Osteoblast (primary cell): ENCODE measurements around the gene CD6. TPM values are rescaled to one million over a fixed set of nuclear protein-coding genes. Genes with fewer than 3 reads are reported as not detected.
A peak's percentile ranks its signal among the peaks of the same experiment; 100 is the strongest.

Source experiments
- DNase-seq: peaks from one replicate; pipeline ENCODE4 v3.0.0; 2011; ENCODE audit warnings: low spot score, mixed read lengths; ENCODE audit not compliant: insufficient read length; ENCODE audit errors: missing footprints
- H2AFZ ChIP-seq: 2 replicates; pipeline ENCODE4 v1.6.0; 2011; ENCODE audit warnings: mild to moderate bottlenecking, low read length
- H3K27ac ChIP-seq: 2 replicates; pipeline ENCODE4 v1.5.1; 2011; ENCODE audit warnings: mild to moderate bottlenecking, low read depth, low read length, moderate library complexity
- H3K27me3 ChIP-seq: 2 replicates; pipeline ENCODE4 v1.6.0; 2012; ENCODE audit warnings: mild to moderate bottlenecking, control low read depth, inconsistent platforms, low read length, moderate library complexity; ENCODE audit not compliant: insufficient read depth
- H3K36me3 ChIP-seq: 2 replicates; pipeline ENCODE4 v1.5.1; 2011; ENCODE audit warnings: mild to moderate bottlenecking, low read length, control low read depth, moderate library complexity; ENCODE audit not compliant: insufficient read depth
- H3K4me1 ChIP-seq: 2 replicates; pipeline ENCODE4 v1.5.1; 2011; ENCODE audit warnings: mild to moderate bottlenecking, low read length, control low read depth, moderate library complexity; ENCODE audit not compliant: insufficient read depth
- H3K4me2 ChIP-seq: 2 replicates; pipeline ENCODE4 v1.6.0; 2011; ENCODE audit warnings: mild to moderate bottlenecking, low read length; ENCODE audit not compliant: insufficient read depth
- H3K4me3 ChIP-seq: fragments of 200-600 bp; sonication (generic); 3 replicates; pipeline ENCODE4 v1.5.1; 2012; ENCODE audit warnings: mild to moderate bottlenecking, low read length, inconsistent platforms; ENCODE audit not compliant: insufficient read depth
- H3K79me2 ChIP-seq: 2 replicates; pipeline ENCODE4 v1.6.0; 2012; ENCODE audit warnings: mild to moderate bottlenecking, low read length, control low read depth, inconsistent platforms; ENCODE audit not compliant: insufficient read depth
- H3K9me3 ChIP-seq: 2 replicates; pipeline ENCODE4 v1.5.1; 2011; ENCODE audit warnings: low read depth, low read length, control low read depth
- H4K20me1 ChIP-seq: 2 replicates; pipeline ENCODE4 v1.6.0; 2012; ENCODE audit warnings: mild to moderate bottlenecking, low read length, control low read depth; ENCODE audit not compliant: insufficient read depth
- total RNA-seq: library from RNA; depleted of rRNA; stranded (reverse); fragments of >200 nt; gene quantifications from 2 replicates; pipeline ENCODE4 v1.2.3, GENCODE V29; 2012
- TF ChIP-seq, protein P1 (sequence below): IDR thresholded peaks from 2 replicates; pipeline ENCODE4 v1.5.1; 2011; ENCODE audit warnings: mild to moderate bottlenecking, low read depth, low read length, moderate library complexity; ENCODE audit errors: extremely low read depth

Gene CD6
- total RNA-seq, 1 donor = not detected

GRCh38 chr11:61022311-61023085 lies 51.0 kb downstream of the CD6 start:
- H3K27me3 ChIP-seq = peaks cover 35% of the 10 kb centered on the region
- H4K20me1 ChIP-seq = no peaks in the 10 kb centered on the region
- no peak overlapping the region for H3K4me3 ChIP-seq
- H3K79me2 ChIP-seq = no peaks in the 10 kb centered on the region
- H2AFZ ChIP-seq = no peak overlapping the region
- no peaks in the 10 kb centered on the region for H3K4me1 ChIP-seq
- peak; percentile 78 for DNase-seq
- H3K4me2 ChIP-seq = no peak overlapping the region
- no peaks in the 10 kb centered on the region for H3K36me3 ChIP-seq
- TF ChIP-seq, protein P1, sequence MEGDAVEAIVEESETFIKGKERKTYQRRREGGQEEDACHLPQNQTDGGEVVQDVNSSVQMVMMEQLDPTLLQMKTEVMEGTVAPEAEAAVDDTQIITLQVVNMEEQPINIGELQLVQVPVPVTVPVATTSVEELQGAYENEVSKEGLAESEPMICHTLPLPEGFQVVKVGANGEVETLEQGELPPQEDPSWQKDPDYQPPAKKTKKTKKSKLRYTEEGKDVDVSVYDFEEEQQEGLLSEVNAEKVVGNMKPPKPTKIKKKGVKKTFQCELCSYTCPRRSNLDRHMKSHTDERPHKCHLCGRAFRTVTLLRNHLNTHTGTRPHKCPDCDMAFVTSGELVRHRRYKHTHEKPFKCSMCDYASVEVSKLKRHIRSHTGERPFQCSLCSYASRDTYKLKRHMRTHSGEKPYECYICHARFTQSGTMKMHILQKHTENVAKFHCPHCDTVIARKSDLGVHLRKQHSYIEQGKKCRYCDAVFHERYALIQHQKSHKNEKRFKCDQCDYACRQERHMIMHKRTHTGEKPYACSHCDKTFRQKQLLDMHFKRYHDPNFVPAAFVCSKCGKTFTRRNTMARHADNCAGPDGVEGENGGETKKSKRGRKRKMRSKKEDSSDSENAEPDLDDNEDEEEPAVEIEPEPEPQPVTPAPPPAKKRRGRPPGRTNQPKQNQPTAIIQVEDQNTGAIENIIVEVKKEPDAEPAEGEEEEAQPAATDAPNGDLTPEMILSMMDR = no peak
- H3K27ac ChIP-seq = no peak overlapping the region
- H3K9me3 ChIP-seq = no peaks in the 10 kb centered on the region

GRCh38 chr11:61023086-61023965 lies 51.8 kb downstream of the CD6 start:
- H3K27me3 ChIP-seq = peaks cover 33% of the 10 kb centered on the region

GRCh38 chr11:61023966-61024295 lies 52.5 kb downstream of the CD6 start:
- Histone ChIP-seq H3K4me2 (no peak overlapping the region), H3K9me3 (no peaks in the 10 kb centered on the region), H3K4me3 (no peak overlapping the region), H3K4me1 (no peaks in the 10 kb centered on the region), H4K20me1 (no peaks in the 10 kb centered on the region), H3K27ac (no peak overlapping the region), H2AFZ (no peak overlapping the region), H3K27me3 (peaks cover 30% of the 10 kb centered on the region), H3K79me2 (no peaks in the 10 kb centered on the region), H3K36me3 (no peaks in the 10 kb centered on the region)
- DNase-seq = no peak
- TF ChIP-seq, protein P1 = no peak

More at GRCh38 chr11:61023086-61023965, 51.8 kb downstream of the CD6 start:
- Histone ChIP-seq H2AFZ (no peak overlapping the region), H4K20me1 (no peaks in the 10 kb centered on the region), H3K4me3 (no peak overlapping the region), H3K4me1 (no peaks in the 10 kb centered on the region), H3K27ac (no peak overlapping the region), H3K79me2 (no peaks in the 10 kb centered on the region), H3K36me3 (no peaks in the 10 kb centered on the region), H3K9me3 (no peaks in the 10 kb centered on the region), H3K4me2 (no peak overlapping the region)
- no peak for DNase-seq
- TF ChIP-seq, protein P1 = no peak
